ENCODE measurements around the gene DBF4B. TPM values are rescaled to one million over a fixed set of nuclear protein-coding genes. Genes with fewer than 3 reads are reported as not detected.
"Not testable (repeated sequence)": the region's sequence is repeated elsewhere in the genome, so short reads cannot be mapped to it uniquely, and the experiment has no call there.

The DBF4B gene
- total RNA-seq, 1 experiment from 2014 or later, result 32.9 TPM

DNA sequence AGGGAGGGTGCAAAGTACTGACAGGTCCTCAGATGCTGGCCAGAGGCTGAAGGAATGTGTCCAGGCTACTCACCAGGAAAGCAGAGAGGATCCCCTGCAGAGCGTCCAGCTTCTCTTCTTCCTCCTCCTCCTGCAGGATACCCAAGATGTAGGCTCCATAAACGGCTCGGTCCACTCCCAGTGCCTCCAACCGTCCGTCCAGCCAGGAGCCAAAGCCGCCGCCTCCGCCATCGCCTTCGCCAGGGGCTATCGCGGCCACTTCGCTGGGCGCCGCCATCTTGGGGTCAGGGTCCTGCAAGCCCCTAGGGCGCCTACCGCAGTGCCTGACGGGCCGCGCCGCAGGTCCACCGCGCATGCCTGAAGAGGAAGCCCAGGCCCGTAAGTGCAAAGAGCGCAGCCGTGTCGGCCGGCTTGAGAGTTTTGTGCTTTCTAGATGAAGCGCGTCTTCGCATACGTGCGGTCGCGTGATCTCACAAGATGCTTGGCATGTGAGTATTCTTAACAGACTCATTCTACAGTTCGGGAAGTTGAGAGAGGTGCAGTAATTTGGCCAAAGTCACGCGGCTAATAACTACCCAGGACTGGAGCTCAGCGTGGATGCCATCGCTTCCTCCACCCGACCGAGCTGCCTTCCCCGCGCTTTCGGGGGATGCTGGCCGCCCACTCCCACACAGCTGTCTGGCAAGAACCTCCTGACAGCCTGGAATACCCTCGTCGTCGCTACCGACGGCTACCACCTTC, 18.8 kb upstream of the DBF4B start, which contains the start of gene CCDC43 (continued):
- TF ChIP-seq, protein P1, sequence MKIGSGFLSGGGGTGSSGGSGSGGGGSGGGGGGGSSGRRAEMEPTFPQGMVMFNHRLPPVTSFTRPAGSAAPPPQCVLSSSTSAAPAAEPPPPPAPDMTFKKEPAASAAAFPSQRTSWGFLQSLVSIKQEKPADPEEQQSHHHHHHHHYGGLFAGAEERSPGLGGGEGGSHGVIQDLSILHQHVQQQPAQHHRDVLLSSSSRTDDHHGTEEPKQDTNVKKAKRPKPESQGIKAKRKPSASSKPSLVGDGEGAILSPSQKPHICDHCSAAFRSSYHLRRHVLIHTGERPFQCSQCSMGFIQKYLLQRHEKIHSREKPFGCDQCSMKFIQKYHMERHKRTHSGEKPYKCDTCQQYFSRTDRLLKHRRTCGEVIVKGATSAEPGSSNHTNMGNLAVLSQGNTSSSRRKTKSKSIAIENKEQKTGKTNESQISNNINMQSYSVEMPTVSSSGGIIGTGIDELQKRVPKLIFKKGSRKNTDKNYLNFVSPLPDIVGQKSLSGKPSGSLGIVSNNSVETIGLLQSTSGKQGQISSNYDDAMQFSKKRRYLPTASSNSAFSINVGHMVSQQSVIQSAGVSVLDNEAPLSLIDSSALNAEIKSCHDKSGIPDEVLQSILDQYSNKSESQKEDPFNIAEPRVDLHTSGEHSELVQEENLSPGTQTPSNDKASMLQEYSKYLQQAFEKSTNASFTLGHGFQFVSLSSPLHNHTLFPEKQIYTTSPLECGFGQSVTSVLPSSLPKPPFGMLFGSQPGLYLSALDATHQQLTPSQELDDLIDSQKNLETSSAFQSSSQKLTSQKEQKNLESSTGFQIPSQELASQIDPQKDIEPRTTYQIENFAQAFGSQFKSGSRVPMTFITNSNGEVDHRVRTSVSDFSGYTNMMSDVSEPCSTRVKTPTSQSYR (CRISPR knock-in tag; IDR thresholded peaks at IDR 0.05), result no peak
- TF ChIP-seq, protein P2, sequence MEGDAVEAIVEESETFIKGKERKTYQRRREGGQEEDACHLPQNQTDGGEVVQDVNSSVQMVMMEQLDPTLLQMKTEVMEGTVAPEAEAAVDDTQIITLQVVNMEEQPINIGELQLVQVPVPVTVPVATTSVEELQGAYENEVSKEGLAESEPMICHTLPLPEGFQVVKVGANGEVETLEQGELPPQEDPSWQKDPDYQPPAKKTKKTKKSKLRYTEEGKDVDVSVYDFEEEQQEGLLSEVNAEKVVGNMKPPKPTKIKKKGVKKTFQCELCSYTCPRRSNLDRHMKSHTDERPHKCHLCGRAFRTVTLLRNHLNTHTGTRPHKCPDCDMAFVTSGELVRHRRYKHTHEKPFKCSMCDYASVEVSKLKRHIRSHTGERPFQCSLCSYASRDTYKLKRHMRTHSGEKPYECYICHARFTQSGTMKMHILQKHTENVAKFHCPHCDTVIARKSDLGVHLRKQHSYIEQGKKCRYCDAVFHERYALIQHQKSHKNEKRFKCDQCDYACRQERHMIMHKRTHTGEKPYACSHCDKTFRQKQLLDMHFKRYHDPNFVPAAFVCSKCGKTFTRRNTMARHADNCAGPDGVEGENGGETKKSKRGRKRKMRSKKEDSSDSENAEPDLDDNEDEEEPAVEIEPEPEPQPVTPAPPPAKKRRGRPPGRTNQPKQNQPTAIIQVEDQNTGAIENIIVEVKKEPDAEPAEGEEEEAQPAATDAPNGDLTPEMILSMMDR (IDR thresholded peaks at IDR 0.05), result no peak
- TF ChIP-seq ZBTB21 (CRISPR knock-in tag; IDR thresholded peaks at IDR 0.05; ENCODE audit: borderline replicate concordance) (no peak), NR1H2 (CRISPR knock-in tag; IDR thresholded peaks at IDR 0.05) (no peak), SMAD4 (CRISPR knock-in tag; IDR thresholded peaks at IDR 0.05) (no peak; the same call in 1 of the 2 replicates), NR2C2 (CRISPR knock-in tag; IDR thresholded peaks at IDR 0.05) (no peak), TCF7 (CRISPR knock-in tag; IDR thresholded peaks at IDR 0.05; ENCODE audit: low read depth) (0 out of 2 replicates have a peak, but pooled peaks have one; percentile 38)
- TF ChIP-seq, protein P3, sequence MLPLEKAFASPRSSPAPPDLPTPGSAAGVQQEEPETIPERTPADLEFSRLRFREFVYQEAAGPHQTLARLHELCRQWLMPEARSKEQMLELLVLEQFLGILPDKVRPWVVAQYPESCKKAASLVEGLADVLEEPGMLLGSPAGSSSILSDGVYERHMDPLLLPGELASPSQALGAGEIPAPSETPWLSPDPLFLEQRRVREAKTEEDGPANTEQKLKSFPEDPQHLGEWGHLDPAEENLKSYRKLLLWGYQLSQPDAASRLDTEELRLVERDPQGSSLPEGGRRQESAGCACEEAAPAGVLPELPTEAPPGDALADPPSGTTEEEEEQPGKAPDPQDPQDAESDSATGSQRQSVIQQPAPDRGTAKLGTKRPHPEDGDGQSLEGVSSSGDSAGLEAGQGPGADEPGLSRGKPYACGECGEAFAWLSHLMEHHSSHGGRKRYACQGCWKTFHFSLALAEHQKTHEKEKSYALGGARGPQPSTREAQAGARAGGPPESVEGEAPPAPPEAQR (CRISPR knock-in tag; IDR thresholded peaks at IDR 0.05), result no peak
- TF ChIP-seq, protein P4, sequence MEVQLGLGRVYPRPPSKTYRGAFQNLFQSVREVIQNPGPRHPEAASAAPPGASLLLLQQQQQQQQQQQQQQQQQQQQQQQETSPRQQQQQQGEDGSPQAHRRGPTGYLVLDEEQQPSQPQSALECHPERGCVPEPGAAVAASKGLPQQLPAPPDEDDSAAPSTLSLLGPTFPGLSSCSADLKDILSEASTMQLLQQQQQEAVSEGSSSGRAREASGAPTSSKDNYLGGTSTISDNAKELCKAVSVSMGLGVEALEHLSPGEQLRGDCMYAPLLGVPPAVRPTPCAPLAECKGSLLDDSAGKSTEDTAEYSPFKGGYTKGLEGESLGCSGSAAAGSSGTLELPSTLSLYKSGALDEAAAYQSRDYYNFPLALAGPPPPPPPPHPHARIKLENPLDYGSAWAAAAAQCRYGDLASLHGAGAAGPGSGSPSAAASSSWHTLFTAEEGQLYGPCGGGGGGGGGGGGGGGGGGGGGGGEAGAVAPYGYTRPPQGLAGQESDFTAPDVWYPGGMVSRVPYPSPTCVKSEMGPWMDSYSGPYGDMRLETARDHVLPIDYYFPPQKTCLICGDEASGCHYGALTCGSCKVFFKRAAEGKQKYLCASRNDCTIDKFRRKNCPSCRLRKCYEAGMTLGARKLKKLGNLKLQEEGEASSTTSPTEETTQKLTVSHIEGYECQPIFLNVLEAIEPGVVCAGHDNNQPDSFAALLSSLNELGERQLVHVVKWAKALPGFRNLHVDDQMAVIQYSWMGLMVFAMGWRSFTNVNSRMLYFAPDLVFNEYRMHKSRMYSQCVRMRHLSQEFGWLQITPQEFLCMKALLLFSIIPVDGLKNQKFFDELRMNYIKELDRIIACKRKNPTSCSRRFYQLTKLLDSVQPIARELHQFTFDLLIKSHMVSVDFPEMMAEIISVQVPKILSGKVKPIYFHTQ (CRISPR knock-in tag; IDR thresholded peaks at IDR 0.05), result no peak

DNA sequence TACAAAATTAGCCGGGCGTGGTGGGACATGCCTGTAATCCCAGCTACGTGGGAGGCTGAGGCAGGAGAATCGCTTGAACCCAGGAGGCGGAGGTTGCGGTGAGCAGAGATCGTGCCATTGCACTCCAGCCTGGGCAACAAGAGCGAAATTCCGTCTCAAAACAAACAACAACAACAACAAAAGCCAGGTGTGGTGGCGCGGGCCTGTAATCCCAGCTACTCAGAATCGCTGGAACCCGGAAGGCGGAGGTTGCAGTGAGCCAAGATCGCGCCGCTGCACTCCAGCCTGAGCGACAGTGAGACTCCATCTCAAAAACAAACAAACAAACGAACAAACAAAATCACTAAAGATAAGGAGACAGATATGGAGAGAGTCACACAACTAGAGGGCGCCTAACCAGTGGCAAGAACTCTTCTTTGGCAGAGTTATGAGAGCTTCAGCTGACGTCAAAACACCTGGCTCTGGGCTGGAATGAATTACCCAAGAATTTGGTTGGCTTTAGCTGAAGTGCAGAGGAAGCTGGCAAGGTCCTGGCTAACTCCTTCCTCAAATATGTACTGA, 17.6 kb upstream of the DBF4B start:
- not testable (repeated sequence) for H3K9me3 Mint-ChIP-seq; H3K27me3 Mint-ChIP-seq (ENCODE audit: low read depth); ATAC-seq; H3K36me3 Mint-ChIP-seq; DNase-seq (ENCODE audit: low spot score)
- CTCF ChIA-PET, result interaction anchor here (0.6 to 2.2 kb wide), 7 partner anchors 9 to 336 kb away, joined by 3 to 14 read pairs (median 5); partner anchors contain the start of gene DBF4B
- H3K4me3 Mint-ChIP-seq, result peak overlapping the region; percentile 96
- peak overlapping the region; percentile 25; the same call in 1 of the 2 replicates for H3K27ac Mint-ChIP-seq
- POLR2A ChIA-PET, result interaction anchor here (0.6 kb wide), 1 partner anchor 12 kb away, joined by 4 read pairs; no protein-coding TSS in a partner anchor
- peaks cover 16% of the 10 kb centered on the region for H3K4me1 Mint-ChIP-seq

DNA sequence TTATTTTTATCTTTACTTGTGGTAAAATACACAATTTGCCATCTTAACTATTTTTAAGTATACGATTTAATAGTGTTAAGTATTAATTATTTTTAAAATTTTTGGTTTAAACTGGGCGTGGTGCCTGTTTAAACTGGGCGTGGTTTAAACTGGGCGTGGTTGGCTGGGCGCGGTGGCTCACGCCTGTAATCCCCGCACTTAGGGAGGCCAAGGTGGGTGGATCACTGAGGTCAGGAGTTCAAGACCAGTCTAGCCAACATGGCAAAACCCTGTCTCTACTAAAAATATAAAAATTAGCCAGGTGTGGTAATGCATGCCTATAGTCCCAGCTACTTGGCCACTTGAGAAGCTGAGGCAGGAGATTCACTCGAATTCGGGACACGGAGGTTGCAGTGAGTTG, 14.9 kb upstream of the DBF4B start:
- H3K9me3 Mint-ChIP-seq, result no peaks in the 10 kb centered on the region
- POLR2A ChIA-PET, result no interaction called here
- DNase-seq (ENCODE audit: low spot score) (no peak), ATAC-seq (no peak)
- peaks cover 14% of the 10 kb centered on the region for H3K4me1 Mint-ChIP-seq
- H3K27ac Mint-ChIP-seq, result no peak overlapping the region
- no peaks in the 10 kb centered on the region for H3K36me3 Mint-ChIP-seq
- CTCF ChIA-PET, result no interaction called here
- H3K4me3 Mint-ChIP-seq, result no peak overlapping the region
- H3K27me3 Mint-ChIP-seq (ENCODE audit: low read depth), result no peaks in the 10 kb centered on the region
- TF ChIP-seq MXD4 (CRISPR knock-in tag; IDR thresholded peaks at IDR 0.05; ENCODE audit: borderline replicate concordance), result no peak
- no peak for TF ChIP-seq IRF2 (CRISPR knock-in tag; IDR thresholded peaks at IDR 0.05; ENCODE audit: borderline replicate concordance, low read depth)
- TF ChIP-seq, protein P5, sequence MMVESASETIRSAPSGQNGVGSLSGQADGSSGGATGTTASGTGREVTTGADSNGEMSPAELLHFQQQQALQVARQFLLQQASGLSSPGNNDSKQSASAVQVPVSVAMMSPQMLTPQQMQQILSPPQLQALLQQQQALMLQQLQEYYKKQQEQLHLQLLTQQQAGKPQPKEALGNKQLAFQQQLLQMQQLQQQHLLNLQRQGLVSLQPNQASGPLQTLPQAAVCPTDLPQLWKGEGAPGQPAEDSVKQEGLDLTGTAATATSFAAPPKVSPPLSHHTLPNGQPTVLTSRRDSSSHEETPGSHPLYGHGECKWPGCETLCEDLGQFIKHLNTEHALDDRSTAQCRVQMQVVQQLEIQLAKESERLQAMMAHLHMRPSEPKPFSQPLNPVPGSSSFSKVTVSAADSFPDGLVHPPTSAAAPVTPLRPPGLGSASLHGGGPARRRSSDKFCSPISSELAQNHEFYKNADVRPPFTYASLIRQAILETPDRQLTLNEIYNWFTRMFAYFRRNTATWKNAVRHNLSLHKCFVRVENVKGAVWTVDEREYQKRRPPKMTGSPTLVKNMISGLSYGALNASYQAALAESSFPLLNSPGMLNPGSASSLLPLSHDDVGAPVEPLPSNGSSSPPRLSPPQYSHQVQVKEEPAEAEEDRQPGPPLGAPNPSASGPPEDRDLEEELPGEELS (CRISPR knock-in tag; IDR thresholded peaks at IDR 0.05), result no peak
- TF ChIP-seq, protein P6, sequence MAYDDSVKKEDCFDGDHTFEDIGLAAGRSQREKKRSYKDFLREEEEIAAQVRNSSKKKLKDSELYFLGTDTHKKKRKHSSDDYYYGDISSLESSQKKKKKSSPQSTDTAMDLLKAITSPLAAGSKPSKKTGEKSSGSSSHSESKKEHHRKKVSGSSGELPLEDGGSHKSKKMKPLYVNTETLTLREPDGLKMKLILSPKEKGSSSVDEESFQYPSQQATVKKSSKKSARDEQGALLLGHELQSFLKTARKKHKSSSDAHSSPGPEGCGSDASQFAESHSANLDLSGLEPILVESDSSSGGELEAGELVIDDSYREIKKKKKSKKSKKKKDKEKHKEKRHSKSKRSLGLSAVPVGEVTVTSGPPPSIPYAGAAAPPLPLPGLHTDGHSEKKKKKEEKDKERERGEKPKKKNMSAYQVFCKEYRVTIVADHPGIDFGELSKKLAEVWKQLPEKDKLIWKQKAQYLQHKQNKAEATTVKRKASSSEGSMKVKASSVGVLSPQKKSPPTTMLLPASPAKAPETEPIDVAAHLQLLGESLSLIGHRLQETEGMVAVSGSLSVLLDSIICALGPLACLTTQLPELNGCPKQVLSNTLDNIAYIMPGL (CRISPR knock-in tag; IDR thresholded peaks at IDR 0.05), result no peak
- no peak for TF ChIP-seq ZNF671 (CRISPR knock-in tag; IDR thresholded peaks at IDR 0.05)
- TF ChIP-seq, protein P4 (CRISPR knock-in tag; IDR thresholded peaks at IDR 0.05), result no peak
- TF ChIP-seq GTF2I (CRISPR knock-in tag; conservative IDR thresholded peaks at IDR 0.05), result no peak
